ENCODE data around the gene GCGR.

GCGR gene

DNA sequence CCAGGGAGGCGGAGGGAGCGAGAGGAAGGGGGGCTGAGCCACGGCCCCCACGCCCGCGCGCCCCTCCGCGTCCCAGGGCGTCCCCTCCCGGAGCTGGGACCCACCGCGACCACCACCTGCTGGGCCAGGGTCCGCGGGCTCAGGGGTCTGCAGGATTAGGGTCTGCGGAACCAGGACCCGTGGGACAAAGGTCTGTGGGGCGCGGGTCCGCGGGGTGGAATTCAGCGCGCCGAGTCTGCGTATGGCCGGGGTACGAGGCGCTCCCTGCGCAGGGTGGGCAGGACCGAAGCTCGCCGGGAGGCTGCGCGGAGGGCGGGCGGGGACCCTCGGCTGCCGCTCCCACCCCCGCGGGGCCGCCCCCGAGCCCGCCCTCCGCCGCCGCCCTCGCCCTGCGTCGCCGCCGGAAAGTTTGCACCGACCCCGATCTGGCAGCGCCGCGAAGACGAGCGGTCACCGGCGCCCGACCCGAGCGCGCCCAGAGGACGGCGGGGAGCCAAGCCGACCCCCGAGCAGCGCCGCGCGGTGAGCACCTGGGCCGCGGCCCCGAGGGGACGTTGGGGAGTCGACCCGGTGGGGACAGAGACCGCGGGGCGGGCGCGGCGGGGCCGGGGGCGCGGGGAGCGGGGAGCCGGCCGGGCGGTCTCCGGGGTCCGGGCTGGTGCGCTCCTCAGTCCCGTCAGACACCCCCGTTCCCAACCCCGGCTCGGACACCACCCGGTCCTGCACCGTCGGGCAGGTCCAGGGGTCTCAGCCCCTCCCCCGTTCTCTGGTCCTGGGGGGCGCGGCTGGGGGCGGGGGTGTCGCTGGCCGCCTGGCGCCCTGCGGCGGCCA lies at the start of gene GCGR:
Gene GCGR, plus strand, starts transcription at position 423 of the 831 bp plus-strand sequence. CDS start 4,869 bp downstream, outside the sequence.
- no peak for DNase-seq (ENCODE audit: low spot score)

DNA sequence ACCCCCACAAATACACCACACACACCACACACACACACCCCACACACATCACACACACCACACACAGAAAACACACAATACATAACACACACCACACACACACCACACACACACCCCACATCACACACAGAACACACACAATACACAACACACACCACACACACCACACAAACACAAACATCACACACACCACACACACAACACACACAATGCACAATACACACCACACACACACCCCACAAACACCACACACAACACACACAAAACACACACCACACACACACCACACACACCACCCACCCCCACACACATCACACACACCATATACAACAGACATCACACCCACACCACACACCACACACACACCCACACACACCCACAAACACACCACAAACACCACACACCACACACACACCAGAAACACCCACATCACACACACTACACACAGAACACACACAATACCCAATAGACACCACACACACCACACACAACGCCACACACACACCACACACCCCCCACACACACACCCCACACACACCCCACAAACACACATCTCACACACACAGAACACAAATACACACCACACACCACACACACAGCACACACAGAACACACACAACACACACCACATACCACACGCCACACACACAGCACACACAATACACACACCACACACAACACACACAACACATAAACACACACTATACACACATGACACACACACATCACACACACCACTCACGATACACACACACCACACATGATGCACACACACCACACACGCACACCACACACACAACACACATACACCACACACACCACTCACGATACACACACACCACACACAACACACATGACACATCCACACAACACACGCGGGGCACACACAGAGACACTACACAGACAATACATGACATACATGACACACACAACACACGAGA lies 11.0 kb upstream of the GCGR start:
- DNase-seq (ENCODE audit: low spot score): no peak

DNA sequence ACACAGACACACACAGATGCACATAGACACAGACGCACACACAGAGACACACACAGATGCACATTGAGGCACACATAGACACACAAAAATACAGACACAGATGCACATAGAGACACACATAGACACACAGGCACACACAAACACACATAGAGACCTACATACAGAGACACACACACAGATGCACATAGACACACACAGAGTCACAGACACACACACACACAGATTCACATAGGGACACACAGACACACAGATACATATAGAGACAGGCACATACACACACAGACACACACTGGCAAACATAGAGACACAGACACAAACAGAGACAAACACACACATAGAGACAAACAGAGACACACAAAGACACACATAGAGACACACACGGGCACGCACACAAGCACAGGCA lies 9.9 kb upstream of the GCGR start:
- no peak for DNase-seq (ENCODE audit: low spot score)

DNA sequence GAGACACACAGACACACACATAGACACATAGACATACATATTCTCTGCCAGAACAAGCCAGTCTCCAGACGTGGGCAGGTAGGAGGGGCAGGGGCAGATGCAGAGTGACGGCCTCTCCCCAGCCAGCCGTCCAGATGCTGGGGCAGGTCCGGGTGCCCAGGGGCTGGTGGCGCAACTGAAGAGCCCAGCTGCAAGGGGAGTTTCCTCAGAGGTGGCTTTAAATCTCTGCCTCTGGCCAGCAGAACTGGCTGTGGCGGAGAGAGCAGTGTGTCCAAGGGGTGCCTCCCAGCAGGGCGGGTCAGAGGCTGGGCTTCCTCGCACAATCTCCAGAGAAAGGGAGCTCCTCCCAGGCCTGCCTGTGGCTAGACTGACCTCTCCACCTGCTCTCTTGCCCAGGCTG lies 9.4 kb upstream of the GCGR start:
- DNase-seq (ENCODE audit: low spot score): peak; percentile 50

DNA sequence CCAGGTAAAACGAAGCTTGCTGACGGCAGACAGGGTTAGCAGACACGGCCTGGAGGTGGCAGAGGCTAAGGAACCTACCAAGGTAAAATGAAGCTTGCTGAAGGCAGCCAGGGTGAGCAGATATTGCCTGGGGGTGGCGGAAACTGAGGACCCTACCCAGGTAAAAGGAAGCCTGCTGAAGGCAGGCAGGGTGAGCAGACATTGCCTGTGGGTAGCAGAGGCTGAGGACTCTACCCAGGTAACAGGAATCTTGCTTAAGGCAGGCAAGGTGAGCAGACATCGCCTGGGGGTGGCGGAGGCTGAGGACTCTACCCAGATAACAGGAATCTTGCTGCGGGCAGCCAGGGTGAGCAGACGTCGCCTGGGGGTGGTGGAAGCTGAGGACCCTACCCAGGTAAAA lies 2.6 kb upstream of the GCGR start:
- no peak for DNase-seq (ENCODE audit: low spot score)

DNA sequence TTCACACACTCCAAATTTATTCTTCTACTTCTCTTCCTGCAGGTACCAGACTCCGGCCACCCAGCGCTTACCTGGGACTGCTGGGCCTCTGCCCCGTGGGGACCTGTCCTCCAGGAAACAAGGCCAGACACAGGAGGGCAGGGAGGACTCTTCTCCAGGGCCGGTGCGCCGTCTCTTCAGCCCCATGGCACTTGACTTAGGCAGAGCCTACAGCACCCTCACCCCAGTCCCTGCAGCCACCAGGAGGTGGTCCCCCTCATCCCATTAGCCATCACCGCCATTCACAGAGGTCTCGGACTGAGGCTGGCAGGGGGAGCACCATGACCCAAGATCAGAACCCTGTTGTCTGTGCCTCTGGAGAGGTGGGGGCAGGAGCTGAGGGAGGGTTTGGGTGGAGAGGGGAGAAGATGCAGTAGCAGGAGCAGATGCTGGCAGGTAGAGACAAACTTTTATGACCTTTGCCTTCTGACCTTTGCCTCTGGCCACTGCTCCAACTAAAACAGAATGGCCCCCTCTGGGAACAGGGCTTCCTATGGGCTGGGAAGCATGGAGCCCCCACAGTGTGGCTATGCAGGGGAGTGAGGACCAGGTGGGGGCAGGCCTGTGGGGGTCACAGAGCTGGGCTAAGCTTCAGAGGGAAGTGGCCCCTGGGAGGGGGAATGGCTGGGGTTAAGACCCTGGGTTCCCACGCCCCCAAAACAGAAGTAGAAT lies 1.7 kb upstream of the GCGR start:
- no peak for DNase-seq (ENCODE audit: low spot score)

DNA sequence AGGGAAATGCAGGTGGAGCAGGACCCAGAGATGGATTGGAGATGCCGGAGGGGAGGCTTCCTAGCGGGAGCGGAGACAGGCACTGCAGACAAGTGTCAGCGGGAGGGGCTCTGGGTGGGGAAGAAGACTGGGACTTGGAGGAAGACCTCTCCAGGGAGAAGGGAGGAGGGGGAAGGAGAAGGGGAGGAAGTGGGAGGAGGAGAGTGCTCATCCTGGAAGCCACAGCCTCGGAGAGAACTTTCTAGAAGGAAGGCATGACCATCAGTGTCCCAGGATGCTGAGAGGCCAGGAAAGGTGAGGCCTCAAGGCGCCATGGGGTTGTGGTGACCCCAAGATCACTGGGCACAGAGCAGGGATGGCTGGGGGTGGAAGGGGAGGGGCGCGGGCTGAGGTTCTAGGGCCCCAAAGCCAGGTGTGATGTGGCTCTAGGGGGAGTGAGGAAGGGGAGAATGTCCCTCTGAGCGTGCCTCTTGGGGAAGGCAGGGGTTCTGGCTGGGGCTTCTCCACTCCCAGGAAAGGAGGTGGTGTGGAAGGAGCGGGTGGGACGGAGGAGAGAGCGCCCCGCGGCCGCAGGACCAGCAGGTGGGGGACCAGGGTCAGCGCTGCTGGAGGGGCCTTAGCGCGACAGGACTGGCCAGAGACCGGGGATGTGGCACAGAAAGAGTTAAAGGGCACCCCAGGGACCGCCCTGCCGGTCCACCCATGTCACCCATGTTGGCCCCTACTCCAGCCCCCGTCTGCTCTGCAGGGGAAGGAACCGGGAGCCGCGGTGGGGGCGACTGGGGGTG lies 900 bp upstream of the GCGR start:
- DNase-seq (ENCODE audit: low spot score): no peak

DNA sequence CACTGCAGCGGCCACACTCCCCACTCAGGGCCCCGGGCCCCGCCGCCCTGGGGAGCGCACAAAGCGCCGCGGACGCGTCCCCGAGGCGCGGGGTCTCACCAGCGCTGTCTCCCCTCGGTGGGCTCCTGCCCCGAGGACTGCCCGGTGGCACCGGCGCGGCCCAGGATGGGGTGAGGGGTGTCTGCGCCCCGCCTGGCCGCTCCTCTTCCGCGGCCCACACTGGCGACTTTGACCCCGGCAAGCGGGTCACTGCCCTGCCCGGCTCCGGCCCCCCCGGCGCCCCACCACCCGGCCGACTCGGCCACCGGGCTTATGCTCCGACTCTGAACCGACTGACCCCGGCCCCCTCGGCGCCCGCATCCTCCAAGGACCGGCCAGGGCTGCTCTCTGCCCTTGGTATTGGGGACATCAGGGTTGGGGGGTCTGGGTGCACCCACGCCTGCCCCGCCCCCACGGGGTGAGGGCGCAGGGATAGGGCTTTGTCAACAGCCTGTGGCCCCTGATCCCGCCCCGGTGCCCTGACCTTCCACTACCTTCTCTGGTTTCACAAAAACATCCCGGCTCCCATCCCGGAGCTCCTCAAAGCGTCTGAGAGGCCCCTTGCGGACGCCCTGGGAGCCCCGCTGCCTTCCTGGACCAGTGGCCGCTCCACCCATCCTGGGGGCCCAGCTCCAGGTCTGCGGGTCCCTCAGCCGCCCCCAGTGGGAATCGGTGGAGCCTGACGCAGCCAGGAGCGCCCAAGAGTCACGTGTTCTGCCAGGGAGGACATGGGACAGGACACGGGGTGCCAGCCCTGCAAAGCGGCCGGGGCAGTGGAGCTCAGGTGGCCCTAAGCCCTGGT lies 829 bp downstream of the GCGR start:
- DNase-seq (ENCODE audit: low spot score): no peak

DNA sequence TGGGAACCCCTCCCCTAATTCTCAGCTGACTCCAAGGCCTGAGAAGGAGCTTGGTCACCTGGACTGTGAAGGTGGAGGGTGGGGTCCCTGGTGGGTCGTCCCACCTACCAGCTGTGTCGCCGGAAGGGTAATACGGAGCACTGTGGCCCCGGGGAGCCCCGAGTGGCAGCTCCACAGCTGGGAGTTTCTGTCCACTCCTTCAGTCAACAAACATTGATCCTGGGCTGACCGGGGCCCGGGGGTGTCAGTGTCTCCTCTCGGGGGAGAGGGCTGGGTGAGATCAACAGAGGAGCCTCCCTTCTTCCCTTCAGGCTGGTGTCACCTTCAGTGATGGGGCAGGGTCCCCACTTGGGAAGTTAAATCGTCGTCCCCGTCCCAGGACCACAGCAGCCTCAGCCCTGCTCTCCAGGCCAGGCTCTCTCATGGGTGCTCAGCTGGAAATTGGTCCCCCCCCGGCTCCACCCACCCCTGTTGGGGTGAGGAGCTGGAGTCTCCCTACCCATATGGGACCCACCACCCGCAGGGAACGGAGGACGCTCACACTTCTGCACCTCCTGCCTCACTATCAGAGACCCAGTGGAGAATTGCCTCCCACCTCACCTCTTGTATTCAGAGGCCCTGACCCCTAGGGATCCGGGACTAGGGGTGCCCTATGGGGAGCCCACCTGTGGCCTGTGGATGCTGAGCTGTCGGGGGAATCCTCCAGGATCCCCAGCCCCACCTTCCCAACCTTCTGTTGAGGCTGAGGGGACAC lies 1.9 kb downstream of the GCGR start:
- no peak for DNase-seq (ENCODE audit: low spot score)

DNA sequence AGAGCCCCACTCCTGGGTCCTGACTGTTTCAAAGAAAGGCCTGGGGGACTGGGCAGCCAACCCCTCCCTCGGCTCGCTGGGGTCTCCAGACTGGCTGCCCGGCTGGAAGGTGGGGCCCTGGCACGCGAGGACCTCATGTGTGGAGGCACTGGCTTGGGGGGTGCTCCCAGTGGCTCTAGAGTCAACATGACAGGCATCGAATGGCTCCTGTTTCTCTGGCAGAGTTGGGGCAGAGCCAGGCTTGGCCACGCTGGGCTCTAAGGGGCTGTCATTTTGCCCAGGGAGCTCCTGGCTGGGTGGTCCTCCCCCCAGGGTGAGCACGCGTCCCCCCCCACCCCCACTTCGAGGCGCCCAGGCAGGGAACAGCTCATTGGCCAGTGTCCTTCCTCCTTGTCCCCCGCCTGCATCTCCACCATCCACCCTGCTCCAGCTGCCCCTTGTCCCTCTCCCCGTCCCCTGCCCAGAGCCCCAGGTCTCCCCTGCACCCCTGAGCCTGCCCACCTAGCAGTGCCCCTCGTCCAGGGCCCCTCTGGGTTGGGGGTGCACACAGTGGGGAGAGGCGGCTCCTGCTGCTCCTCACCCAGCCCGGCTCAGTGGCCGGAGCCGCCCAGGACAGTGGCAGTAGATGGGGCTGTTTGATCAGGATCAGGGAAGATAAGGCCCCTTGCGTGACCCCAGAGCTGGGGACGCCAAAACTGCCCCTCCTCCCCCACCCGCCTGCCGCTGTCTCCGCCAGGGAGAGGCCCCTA lies 2.7 kb downstream of the GCGR start:
- no peak for DNase-seq (ENCODE audit: low spot score)

DNA sequence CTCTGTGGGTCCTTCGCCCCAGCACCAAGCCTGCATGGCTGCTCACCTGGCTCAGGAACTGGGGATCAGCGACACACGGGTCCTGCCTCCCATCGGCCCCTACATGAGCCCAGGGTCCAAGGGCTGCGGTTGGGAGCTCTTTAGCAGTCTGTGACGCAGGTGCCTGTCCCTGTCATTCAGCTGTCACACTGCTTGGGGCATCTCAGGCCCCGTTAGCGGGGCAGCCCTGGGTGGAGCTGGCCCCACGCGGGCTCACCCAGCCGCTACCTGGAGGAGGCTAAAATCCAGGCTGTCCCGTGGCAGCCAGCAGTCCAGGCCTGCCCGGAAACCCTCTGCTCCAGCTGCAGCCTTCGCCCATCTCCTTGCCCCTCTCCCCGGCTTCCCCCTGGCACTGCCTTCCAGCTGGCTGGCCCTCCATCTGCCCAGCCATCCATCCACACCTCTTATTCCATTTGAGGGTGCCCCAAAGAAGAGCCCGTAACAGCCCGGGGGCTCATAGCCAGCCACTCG lies 3.3 kb downstream of the GCGR start:
- DNase-seq (ENCODE audit: low spot score): no peak

DNA sequence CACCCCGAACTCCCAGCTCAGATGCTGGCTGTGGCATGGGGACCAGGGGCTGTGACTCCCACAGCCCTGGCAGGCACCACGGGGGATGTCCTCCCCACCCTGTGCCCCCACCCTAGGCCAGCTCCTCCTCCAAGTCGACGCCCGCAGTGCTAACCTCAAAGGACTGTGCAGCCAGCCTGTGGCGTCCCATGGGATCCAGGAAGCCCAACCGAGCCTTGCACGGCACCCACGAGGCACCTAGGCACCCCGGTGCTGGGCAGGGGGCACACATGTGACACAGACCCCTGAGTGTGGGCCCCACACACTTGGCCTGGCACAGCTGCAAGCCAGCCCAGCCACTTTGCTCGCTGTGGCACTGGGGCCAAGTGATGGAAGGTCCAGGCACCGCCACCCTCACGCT lies 3.9 kb downstream of the GCGR start:
- DNase-seq (ENCODE audit: low spot score): no peak

DNA sequence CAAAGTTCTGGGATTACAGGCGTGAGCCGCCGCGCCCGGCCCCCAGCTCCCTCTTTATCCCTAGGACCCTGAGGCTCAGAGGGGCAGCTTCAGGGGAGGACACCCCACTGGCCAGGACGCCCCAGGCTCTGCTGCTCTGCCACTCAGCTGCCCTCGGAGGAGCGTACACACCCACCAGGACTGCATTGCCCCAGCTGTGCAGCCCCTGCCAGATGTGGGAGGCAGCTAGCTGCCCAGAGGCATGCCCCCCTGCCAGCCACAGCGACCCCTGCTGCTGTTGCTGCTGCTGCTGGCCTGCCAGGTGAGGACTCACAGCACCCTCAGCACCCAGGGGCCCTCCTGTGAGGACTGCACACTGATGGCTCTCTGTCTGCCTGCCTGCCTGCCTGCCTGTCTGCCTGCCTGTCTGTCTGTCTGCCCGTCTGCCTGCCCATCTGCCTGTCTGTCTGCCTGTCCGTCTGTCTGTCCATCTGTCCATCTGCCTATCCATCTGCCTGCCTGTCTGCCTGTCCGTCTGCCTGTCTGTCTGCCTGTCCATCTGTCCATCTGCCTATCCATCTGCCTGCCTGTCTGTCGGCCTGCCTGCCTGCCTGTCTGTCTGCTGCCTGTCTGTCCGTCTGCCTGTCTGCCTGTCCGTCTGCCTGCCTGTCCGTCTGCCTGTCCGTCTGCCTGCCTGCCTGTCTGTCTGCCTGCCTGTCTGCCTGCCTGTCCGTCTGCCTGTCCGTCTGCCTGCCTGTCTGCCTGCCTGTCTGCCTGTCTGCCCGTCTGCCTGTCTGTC lies 5.0 kb downstream of the GCGR start:
- DNase-seq (ENCODE audit: low spot score): no peak

DNA sequence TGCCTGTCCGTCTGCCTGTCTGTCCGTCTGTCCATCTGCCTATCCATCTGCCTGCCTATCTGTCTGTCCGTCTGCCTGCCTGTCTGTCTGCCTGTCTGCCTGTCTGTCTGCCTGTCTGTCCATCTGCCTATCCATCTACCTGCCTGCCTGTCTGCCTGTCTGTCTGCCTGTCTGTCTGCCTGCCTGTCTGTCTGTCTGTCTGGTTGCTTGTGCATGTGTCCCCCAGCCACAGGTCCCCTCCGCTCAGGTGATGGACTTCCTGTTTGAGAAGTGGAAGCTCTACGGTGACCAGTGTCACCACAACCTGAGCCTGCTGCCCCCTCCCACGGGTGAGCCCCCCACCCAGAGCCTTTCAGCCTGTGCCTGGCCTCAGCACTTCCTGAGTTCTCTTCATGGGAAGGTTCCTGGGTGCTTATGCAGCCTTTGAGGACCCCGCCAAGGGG lies 5.6 kb downstream of the GCGR start:
- DNase-seq (ENCODE audit: low spot score): no peak

DNA sequence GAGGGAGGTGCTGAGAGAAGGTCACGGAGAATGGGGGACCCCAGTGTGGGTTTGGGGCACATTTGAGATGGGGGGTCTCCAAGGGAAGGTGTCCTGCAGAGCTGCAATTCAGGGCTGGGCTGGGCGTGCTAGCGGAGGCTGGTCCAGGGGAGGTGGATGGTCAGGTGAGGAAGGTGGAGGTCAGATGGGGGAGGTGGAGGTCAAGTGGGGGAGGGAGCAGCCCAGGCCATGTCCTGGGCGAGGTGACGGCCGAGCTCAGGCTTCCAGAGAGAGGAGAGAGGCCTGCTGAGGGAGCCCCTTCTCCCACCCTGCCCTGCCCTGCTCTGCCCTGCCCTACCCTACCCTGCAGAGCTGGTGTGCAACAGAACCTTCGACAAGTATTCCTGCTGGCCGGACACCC lies 6.5 kb downstream of the GCGR start:
- DNase-seq (ENCODE audit: low spot score): no peak

DNA sequence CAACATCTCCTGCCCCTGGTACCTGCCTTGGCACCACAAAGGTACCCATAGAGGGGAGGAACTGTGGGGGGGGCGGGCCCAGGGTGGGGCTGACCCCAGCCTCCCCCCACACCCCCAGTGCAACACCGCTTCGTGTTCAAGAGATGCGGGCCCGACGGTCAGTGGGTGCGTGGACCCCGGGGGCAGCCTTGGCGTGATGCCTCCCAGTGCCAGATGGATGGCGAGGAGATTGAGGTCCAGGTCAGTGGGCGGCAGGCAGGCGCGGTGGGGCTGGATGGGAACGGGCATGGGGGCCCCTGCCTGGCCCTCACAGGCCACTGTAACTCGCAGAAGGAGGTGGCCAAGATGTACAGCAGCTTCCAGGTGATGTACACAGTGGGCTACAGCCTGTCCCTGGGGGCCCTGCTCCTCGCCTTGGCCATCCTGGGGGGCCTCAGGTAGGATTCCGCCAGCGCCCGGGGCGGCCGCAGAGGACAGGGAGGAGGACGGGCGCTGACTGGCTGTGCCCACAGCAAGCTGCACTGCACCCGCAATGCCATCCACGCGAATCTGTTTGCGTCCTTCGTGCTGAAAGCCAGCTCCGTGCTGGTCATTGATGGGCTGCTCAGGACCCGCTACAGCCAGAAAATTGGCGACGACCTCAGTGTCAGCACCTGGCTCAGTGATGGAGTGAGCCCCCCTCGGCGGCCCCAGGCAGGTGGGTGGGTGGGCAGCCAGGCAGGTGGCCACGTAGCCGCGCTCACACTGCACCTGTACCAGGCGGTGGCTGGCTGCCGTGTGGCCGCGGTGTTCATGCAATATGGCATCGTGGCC lies 7.1 kb downstream of the GCGR start:
- DNase-seq (ENCODE audit: low spot score): no peak
